HCT116 (cell line): Measurements from ENCODE around the gene OLIG3. TPM values are rescaled to one million over a fixed set of nuclear protein-coding genes. Genes with fewer than 3 reads are reported as not detected.

ENCODE experiments used
- ATAC-seq: fragments of 200-7000 bp; cut with Tn5 transposase; 2 replicates; pipeline ENCODE4 v1.9.1; 2020; ENCODE audit warnings: mild to moderate bottlenecking, moderate library complexity
- Bru-seq: library from RNA; stranded (reverse); fragments of 400-500 nt; gene quantifications from one replicate; lab custom pipeline; 2021; lab: Mats Ljungman, UMichigan
- BruChase-seq, 2 experiments: library from RNA; stranded (reverse); fragments of 400-500 nt; gene quantifications; one replicate each; lab custom pipeline; 2021; lab: Mats Ljungman, UMichigan
- BruUV-seq: library from RNA; stranded (reverse); fragments of 400-500 nt; replicated peaks from 2 replicates; lab custom pipeline; 2021; lab: Mats Ljungman, UMichigan
- CTCF ChIA-PET: fragments of 300-600 bp; sonication (Branson Sonifier 250); formaldehyde crosslinking; loops from one replicate; lab custom pipeline; 2021; ENCODE audit warnings: antibody characterized with exemption; lab: Charles Lee
- POLR2A ChIA-PET: fragments of 300-600, 350-600 bp; sonication (Branson Sonifier 250); formaldehyde crosslinking; loops from one replicate; lab custom pipeline; 2021; ENCODE audit warnings: antibody characterized with exemption; lab: Charles Lee
- RAD21 ChIA-PET, 2 experiments: fragments of 300-600 bp; sonication (Branson Sonifier 250); formaldehyde crosslinking; loops; one replicate each; lab custom pipeline; 2023; ENCODE audit warnings: low total read pairs in 2 of 2; ENCODE audit not compliant: uncharacterized antibody in 2 of 2, unreplicated experiment in 2 of 2, low non-redundant PET in 1 of 2; lab: Charles Lee
- DNase-seq: peaks from one replicate; pipeline ENCODE4 v3.0.0-alpha.2; 2010; ENCODE audit warnings: low read depth, low spot score
- H2AFZ ChIP-seq: fragments of 200-600 bp; shearing (Covaris generic), sonication (generic); 2 replicates; pipeline ENCODE4 v1.6.1; 2017; ENCODE audit warnings: low read depth, mixed run types, mixed read lengths, antibody characterized with exemption, low read length; ENCODE audit not compliant: poor library complexity, severe bottlenecking
- H3K27ac ChIP-seq: 2 replicates; pipeline ENCODE4 v1.5.1; 2012; ENCODE audit warnings: low read depth, low read length
- H3K27me3 ChIP-seq: fragments of 200-600 bp; sonication (generic); 2 replicates; pipeline ENCODE4 v1.6.1; 2016; ENCODE audit warnings: mixed run types, low read length, mixed read lengths; ENCODE audit not compliant: insufficient read depth
- H3K36me3 ChIP-seq, 2 experiments: fragments of 200-500 bp in 1 of 2; fragments of 200-600 bp in 1 of 2; sonication (Bioruptor generic) in 1 of 2; sonication (generic) in 1 of 2; 2 replicates each; pipeline versions ENCODE4 v1.5.1 to v1.6.1; 2014 to 2016; ENCODE audit warnings: low read length in 2 of 2, inconsistent platforms in 1 of 2, mixed read lengths in 1 of 2, mixed run types in 1 of 2; ENCODE audit not compliant: insufficient read depth in 2 of 2, control insufficient read depth in 1 of 2
- H3K4me1 ChIP-seq, 2 experiments: fragments of 200-600 bp in 1 of 2; sonication (generic) in 1 of 2; 2 replicates each; pipeline versions ENCODE4 v1.5.1 to v1.6.1; 2012 to 2017; ENCODE audit warnings: low read length in 2 of 2, inconsistent platforms in 1 of 2, mild to moderate bottlenecking in 1 of 2, mixed read lengths in 1 of 2, mixed run types in 1 of 2, moderate library complexity in 1 of 2; ENCODE audit not compliant: insufficient read depth in 2 of 2, control insufficient read depth in 1 of 2
- H3K4me2 ChIP-seq: fragments of 200-600 bp; sonication (generic); 2 replicates; pipeline ENCODE4 v1.6.1; 2017; ENCODE audit warnings: mixed run types, low read length, mixed read lengths
- H3K4me3 ChIP-seq, 2 experiments: fragments of 200-600 bp in 1 of 2; sonication (generic) in 1 of 2; replicated peaks in 1 of 2; 2 replicates each; pipeline ENCODE4 v1.5.1; 2011 to 2016; ENCODE audit warnings: low read length in 2 of 2, control low read depth in 1 of 2, low read depth in 1 of 2, mild to moderate bottlenecking in 1 of 2, mixed read lengths in 1 of 2, mixed run types in 1 of 2
- H3K79me2 ChIP-seq: fragments of 200-600 bp; sonication (generic); 2 replicates; pipeline ENCODE4 v1.6.1; 2017; ENCODE audit warnings: mild to moderate bottlenecking, mixed run types, low read length, moderate library complexity, mixed read lengths; ENCODE audit not compliant: insufficient read depth
- H3K9ac ChIP-seq: fragments of 200-600 bp; sonication (generic); 2 replicates; pipeline ENCODE4 v1.6.1; 2016; ENCODE audit warnings: low read length, mixed read lengths
- H3K9me2 ChIP-seq: fragments of 200-600 bp; sonication (generic), shearing (Covaris generic); 2 replicates; pipeline ENCODE4 v1.6.1; 2017; ENCODE audit warnings: mixed run types, mild to moderate bottlenecking, moderate library complexity; ENCODE audit not compliant: insufficient read depth
- H3K9me3 ChIP-seq, 2 experiments: fragments of 200-500 bp in 1 of 2; fragments of 200-600 bp in 1 of 2; sonication (Bioruptor generic) in 1 of 2; sonication (generic) in 1 of 2; 2 replicates each; pipeline ENCODE4 v1.6.1; 2014 to 2017; ENCODE audit warnings: low read length in 2 of 2, mixed read lengths in 2 of 2, inconsistent platforms in 1 of 2, low read depth in 1 of 2, mild to moderate bottlenecking in 1 of 2, mixed run types in 1 of 2, moderate library complexity in 1 of 2; ENCODE audit not compliant: control insufficient read depth in 1 of 2, insufficient read depth in 1 of 2
- H4K20me1 ChIP-seq: fragments of 200-600 bp; sonication (generic), shearing (Covaris generic); 2 replicates; pipeline ENCODE4 v1.6.1; 2017; ENCODE audit warnings: mixed run types, mild to moderate bottlenecking, moderate library complexity; ENCODE audit not compliant: insufficient read depth
- ATF3 ChIP-seq: IDR thresholded peaks from 2 replicates; pipeline ENCODE4 v1.6.1; 2012
- CBX3 ChIP-seq: IDR thresholded peaks from 2 replicates; pipeline ENCODE4 v1.6.1; 2012; ENCODE audit warnings: low read depth
- CEBPB ChIP-seq: IDR thresholded peaks from 2 replicates; pipeline ENCODE4 v1.6.1; 2012; ENCODE audit warnings: low read depth
- CTCF ChIP-seq, 3 experiments: fragments of 200-600 bp in 1 of 3; sonication (generic) in 1 of 3; IDR thresholded peaks in 2 of 3; conservative IDR thresholded peaks in 1 of 3; 2 replicates each; pipeline ENCODE4 v1.5.1; 2012 to 2017; ENCODE audit warnings: low read depth in 2 of 3, low read length in 2 of 3, antibody characterized with exemption in 1 of 3, borderline replicate concordance in 1 of 3, control low read depth in 1 of 3, mild to moderate bottlenecking in 1 of 3, mixed read lengths in 1 of 3, mixed run types in 1 of 3, moderate library complexity in 1 of 3; ENCODE audit not compliant: insufficient read depth in 1 of 3
- ELF1 ChIP-seq: IDR thresholded peaks from 2 replicates; pipeline ENCODE4 v1.6.1; 2012; ENCODE audit warnings: low read depth, borderline replicate concordance
- EZH2 ChIP-seq: fragments of 200-600 bp; sonication (generic); IDR thresholded peaks from 2 replicates; pipeline ENCODE4 v1.6.1; 2017; ENCODE audit warnings: antibody characterized with exemption, mixed run types
- EZH2phosphoT487 ChIP-seq: fragments of 200-600 bp; IDR thresholded peaks from 2 replicates; pipeline ENCODE4 v1.6.1; 2018; ENCODE audit warnings: antibody characterized with exemption, borderline replicate concordance
- FOSL1 ChIP-seq: IDR thresholded peaks from 2 replicates; pipeline ENCODE4 v1.6.1; 2012; ENCODE audit warnings: low read depth
- POLR2A ChIP-seq: IDR thresholded peaks from 2 replicates; pipeline ENCODE4 v1.7.0; 2011; ENCODE audit warnings: borderline replicate concordance; ENCODE audit not compliant: insufficient read depth, insufficient read length; ENCODE audit errors: extremely low read depth
- SIN3A ChIP-seq: IDR thresholded peaks from 2 replicates; pipeline ENCODE4 v1.6.1; 2012; ENCODE audit warnings: low read depth
- SP1 ChIP-seq: IDR thresholded peaks from 2 replicates; pipeline ENCODE4 v1.6.1; 2012; ENCODE audit warnings: low read depth
- TCF7L2 ChIP-seq: IDR thresholded peaks from 2 replicates; pipeline ENCODE4 v1.7.0; 2011; ENCODE audit warnings: borderline replicate concordance, inconsistent platforms; ENCODE audit not compliant: insufficient read depth, insufficient read length; ENCODE audit errors: extremely low read depth
- YY1 ChIP-seq: IDR thresholded peaks from 2 replicates; pipeline ENCODE4 v1.6.1; 2011; ENCODE audit warnings: low read length, low read depth, moderate library complexity, mild to moderate bottlenecking; ENCODE audit not compliant: insufficient replicate concordance; ENCODE audit errors: extremely low read depth
- ZFX ChIP-seq: fragments of 450-650 bp; IDR thresholded peaks from 2 replicates; pipeline ENCODE4 v1.6.1; 2017
- intact Hi-C: fragments of 100-400 bp; cut with micrococcal nuclease; formaldehyde crosslinking; loops from 2 replicates; pipeline ENCODE4 v1.10.0; 2022
- long read RNA-seq: library from polyadenylated mRNA; unstranded; transcript quantifications from one replicate; pipeline ENCODE4 v2.0.0, GENCODE V29; 2021; ENCODE audit not compliant: unreplicated experiment
- polyA plus RNA-seq: library from polyadenylated mRNA; unstranded; fragments of >200 nt; gene quantifications from 2 replicates; pipeline ENCODE4 v1.2.1, GENCODE V29; 2012; ENCODE audit warnings: missing spikeins
- total RNA-seq: library from RNA; stranded (reverse); gene quantifications from one replicate; pipeline ENCODE4 v1.2.1, GENCODE V29; 2021; ENCODE audit not compliant: unreplicated experiment
- TF ChIP-seq, protein P1 (sequence below): IDR thresholded peaks from 2 replicates; pipeline ENCODE4 v1.6.1; 2012
- TF ChIP-seq, protein P2 (sequence below): IDR thresholded peaks from 2 replicates; pipeline ENCODE4 v1.6.1; 2012; ENCODE audit warnings: low read depth
- TF ChIP-seq, protein P3 (sequence below): IDR thresholded peaks from 2 replicates; pipeline ENCODE4 v1.6.1; 2011; ENCODE audit warnings: mild to moderate bottlenecking, low read length, moderate library complexity; ENCODE audit not compliant: insufficient replicate concordance; ENCODE audit errors: extremely low read depth

The OLIG3 gene
- total RNA-seq = not detected
- polyA plus RNA-seq = not detected in 2 replicates
- not detected for Bru-seq, nascent RNA
- BruChase-seq, experiment 1, labeled RNA remaining after a 6-hour chase = not detected
- BruChase-seq, experiment 2, labeled RNA remaining after a 2-hour chase = not detected
- long read RNA-seq = 0 reads

DNA sequence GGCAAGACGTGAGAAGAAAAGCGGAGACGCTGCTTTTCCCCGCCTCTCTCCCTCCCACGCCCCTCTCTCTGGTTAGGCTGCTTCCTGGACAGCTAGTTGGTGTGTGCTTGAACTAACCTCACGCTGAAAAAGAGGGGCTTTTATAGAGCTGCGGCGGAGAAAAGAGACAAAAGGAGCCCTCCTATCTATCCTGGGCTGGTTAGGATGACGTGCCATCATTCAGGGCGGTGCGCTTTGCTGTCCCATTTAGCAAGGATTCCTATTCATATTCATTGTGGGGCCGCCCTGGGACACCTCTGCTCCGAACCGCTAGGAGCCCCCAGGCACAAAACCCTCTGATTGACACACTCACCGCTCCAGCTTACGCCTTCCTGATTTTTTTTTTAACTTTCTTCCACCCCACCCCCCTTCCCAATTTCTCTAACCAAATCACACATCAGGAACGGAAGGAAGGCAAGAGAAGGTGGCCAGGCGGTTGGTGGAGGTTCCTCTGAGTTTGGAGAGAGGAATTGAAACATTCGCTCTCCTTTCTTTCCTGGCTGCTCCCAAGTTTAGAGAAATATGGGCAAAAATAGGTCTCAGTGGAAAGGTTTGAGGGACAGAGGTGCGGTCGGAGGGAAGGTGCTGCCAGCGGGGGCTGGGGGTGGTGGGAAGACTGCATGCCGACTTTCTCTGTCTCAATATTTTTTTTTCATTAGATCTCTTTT, at the start of gene OLIG3:
OLIG3 (minus strand) TSS at position 114 of the 707 bp plus-strand sequence. CDS start 224 bp downstream, outside the sequence.
- Histone ChIP-seq H2AFZ (no peak within 1 kb of the TSS), H3K27ac (no peak within 1 kb of the TSS), H3K79me2 (no peaks in the 10 kb centered on the region), H3K4me2 (no peak within 1 kb of the TSS), H4K20me1 (no peaks in the 10 kb centered on the region), H3K27me3 (peaks cover 8% of the 10 kb centered on the region; the same call in 1 of the 2 replicates), H3K36me3 (no peaks in the 10 kb centered on the region), H3K9me2 (no peaks in the 10 kb centered on the region), H3K9me3 (no peaks in the 10 kb centered on the region), H3K4me3 (no peak within 1 kb of the TSS), H3K4me1 (no peaks in the 10 kb centered on the region), H3K9ac (no peak within 1 kb of the TSS)
- intact Hi-C loops = no loop called here
- ATAC-seq (no peak), DNase-seq (no peak)
- POLR2A ChIA-PET = no interaction called here
- no TSS peak for BruUV-seq
- RAD21 ChIA-PET = no interaction called here
- no peak for TF ChIP-seq SIN3A
- TF ChIP-seq ATF3 = no peak
- TF ChIP-seq POLR2A = no peak
- no peak for TF ChIP-seq SP1
- no peak for TF ChIP-seq FOSL1
- no peak for TF ChIP-seq ELF1
- TF ChIP-seq EZH2 = no peak
- no peak for TF ChIP-seq CTCF (IDR thresholded peaks at IDR 0.05 in 2 of 3, conservative IDR thresholded peaks at IDR 0.05 in 1 of 3; ENCODE audit: borderline replicate concordance in 1 of 3, insufficient read depth in 1 of 3, low read depth in 2 of 3, low read length in 2 of 3)
- TF ChIP-seq ZFX = no peak
- no peak for TF ChIP-seq CBX3
- TF ChIP-seq TCF7L2 = no peak
- TF ChIP-seq CEBPB = no peak
- TF ChIP-seq, protein P1, sequence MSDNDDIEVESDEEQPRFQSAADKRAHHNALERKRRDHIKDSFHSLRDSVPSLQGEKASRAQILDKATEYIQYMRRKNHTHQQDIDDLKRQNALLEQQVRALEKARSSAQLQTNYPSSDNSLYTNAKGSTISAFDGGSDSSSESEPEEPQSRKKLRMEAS = no peak
- TF ChIP-seq YY1 = no peak
- TF ChIP-seq, protein P2, sequence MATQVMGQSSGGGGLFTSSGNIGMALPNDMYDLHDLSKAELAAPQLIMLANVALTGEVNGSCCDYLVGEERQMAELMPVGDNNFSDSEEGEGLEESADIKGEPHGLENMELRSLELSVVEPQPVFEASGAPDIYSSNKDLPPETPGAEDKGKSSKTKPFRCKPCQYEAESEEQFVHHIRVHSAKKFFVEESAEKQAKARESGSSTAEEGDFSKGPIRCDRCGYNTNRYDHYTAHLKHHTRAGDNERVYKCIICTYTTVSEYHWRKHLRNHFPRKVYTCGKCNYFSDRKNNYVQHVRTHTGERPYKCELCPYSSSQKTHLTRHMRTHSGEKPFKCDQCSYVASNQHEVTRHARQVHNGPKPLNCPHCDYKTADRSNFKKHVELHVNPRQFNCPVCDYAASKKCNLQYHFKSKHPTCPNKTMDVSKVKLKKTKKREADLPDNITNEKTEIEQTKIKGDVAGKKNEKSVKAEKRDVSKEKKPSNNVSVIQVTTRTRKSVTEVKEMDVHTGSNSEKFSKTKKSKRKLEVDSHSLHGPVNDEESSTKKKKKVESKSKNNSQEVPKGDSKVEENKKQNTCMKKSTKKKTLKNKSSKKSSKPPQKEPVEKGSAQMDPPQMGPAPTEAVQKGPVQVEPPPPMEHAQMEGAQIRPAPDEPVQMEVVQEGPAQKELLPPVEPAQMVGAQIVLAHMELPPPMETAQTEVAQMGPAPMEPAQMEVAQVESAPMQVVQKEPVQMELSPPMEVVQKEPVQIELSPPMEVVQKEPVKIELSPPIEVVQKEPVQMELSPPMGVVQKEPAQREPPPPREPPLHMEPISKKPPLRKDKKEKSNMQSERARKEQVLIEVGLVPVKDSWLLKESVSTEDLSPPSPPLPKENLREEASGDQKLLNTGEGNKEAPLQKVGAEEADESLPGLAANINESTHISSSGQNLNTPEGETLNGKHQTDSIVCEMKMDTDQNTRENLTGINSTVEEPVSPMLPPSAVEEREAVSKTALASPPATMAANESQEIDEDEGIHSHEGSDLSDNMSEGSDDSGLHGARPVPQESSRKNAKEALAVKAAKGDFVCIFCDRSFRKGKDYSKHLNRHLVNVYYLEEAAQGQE = no peak
- TF ChIP-seq, protein P3, sequence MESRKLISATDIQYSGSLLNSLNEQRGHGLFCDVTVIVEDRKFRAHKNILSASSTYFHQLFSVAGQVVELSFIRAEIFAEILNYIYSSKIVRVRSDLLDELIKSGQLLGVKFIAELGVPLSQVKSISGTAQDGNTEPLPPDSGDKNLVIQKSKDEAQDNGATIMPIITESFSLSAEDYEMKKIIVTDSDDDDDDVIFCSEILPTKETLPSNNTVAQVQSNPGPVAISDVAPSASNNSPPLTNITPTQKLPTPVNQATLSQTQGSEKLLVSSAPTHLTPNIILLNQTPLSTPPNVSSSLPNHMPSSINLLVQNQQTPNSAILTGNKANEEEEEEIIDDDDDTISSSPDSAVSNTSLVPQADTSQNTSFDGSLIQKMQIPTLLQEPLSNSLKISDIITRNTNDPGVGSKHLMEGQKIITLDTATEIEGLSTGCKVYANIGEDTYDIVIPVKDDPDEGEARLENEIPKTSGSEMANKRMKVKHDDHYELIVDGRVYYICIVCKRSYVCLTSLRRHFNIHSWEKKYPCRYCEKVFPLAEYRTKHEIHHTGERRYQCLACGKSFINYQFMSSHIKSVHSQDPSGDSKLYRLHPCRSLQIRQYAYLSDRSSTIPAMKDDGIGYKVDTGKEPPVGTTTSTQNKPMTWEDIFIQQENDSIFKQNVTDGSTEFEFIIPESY = no peak
- TF ChIP-seq EZH2phosphoT487 = no peak
- CTCF ChIA-PET = no interaction called here
